HG03442 (cell line): ENCODE data around the gene EXOSC6.
"Not testable (repeated sequence)": the region's sequence is repeated elsewhere in the genome, so short reads cannot be mapped to it uniquely, and the experiment has no call there.

ENCODE experiments used
- ATAC-seq: cut with Tn5 transposase; IDR thresholded peaks from one replicate; pipeline ENCODE4 v1.9.1; 2021; ENCODE audit warnings: mild to moderate bottlenecking, moderate library complexity; ENCODE audit not compliant: unreplicated experiment

Gene EXOSC6

DNA sequence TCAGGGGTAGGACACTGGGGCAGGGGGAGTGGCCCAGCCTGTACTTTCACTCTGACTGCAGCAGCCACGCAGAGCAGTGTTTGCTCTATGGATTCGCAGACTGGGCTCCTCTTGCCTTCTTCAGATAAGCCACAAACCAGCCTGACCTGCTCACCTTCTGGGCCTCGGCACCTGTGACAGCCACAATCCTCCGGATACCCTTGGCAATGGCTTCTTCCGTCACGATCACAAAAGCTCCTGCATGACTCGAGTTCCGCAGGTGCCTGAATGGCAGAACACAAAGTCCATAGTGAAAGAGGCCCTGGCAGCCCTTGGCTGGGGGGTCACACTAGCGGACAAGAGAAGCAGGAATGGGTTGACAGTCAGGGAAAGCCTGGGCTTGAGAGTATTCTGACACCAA, 3.8 kb upstream of the EXOSC6 start:
- ATAC-seq, result no peak

DNA sequence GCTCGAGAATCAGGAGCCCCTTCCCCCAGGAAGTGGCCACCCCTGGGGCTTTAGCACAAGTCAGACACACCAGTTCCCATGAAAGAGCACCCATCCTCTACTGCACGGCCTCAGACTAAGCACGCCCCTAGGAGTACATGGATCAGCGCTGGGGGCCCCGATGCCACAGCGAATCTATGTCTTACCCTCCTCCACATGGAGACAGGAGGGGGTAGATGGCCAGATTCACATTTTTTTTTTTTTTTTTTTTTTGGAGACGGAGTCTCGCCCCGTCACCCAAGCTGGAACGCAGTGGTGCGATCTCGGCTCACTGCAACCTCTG, 3.2 kb upstream of the EXOSC6 start:
- no peak for ATAC-seq

DNA sequence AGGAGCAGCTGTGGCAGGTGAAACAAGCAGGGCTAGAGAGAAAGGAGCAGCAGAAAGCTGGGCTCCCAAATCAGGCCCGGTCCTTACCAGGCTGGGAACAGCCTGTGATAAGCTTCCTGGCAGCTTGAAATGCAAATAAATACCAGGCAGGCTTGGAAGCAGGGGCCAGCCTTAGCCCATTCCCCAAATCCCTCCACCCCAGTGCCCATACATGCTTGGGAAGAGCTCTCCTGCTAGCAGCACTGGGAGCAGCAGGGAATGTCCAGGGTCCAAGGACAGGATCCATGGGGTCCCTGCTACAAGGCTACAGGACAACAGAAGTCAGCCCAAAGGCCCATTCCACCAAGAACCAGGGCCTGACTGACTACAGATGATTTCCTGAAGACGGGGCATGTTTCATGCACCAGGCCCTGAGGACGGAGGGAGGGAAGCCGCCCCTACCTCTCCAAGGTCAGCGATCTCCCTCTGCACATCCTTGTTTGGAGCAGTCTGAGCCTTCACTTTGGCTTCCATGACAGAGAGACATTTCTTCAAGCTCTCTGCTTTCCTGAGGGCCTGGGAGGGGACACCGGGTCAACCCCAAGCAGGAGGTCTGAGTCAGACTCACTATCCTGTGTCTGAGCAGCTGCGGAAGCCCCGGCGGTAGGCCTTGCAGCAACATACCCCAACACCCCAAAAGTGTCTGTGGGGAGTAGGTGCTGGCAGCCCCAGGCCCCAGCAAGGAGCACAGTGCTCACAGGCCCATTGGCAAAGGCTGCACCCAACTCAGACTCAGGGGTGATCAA, 2.6 kb upstream of the EXOSC6 start:
- no peak for ATAC-seq

DNA sequence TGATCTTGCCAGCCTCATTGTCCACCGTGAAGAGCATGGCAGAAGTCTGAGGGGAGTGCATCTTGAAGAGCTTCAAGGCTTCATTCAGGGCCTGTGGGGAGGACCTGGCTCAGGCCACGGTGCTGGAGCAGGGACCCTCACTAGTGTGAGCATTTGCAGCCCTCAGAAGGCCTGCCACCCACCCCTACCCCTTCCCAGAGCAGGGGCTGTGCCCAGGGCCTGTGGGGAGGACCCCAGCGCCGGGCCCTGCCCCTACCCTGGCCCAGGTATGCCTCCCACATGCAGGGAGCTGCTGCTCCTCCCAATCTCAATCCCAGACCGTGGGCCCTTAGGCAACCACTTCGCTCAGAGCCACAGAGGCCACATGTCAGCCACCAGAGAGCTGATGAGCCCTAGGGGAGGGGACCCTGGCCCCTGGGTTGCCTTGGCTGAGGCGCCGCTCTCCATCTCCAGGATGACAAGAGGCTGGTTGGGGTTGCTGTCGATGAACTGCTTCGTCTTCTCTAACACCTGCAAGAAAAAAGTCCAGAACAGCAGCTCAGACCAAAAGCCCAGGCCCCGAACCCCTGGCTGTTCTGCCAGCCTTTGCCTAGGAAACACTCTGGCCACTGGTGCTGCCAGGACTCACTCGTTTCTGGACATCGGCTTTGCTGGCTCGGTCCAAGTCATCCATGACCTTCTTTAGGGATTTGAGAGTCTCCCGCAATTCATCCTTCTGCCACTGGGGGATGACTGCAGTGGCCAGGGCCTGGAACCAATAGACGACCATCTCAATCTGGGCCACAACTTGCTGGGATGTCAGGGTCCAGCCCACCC, 1.8 kb upstream of the EXOSC6 start:
- no peak for ATAC-seq

DNA sequence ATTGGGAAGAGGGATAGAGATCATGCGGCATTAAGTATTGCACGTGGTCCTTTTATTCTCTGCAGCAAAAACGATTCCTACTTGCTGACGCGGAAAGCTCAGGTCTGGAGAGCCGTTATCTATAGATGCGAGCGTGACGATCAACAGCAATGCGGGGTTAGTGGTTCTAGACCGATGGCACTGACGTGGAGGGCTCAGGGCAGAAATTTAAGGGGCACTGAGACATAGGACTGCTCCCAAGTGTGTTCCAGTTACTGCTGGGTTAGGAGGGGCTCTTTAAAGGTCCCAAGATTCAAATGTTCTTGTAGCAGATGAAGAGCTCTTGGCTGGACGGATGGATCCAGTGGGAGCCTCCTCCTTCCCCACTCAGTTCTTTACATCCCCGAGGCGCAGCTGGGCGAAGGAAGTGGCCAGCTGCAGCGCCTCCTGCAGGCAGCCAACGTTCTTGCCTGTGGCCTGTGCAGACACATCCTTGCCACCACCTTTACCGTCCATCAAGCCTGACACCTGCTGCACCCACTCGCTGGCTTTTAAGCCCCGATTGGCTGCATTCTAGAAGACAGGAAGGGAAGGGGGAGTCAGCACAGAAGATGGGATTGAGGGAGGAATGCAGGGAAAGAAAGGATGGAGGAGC, 732 bp upstream of the EXOSC6 start:
- no peak for ATAC-seq

DNA sequence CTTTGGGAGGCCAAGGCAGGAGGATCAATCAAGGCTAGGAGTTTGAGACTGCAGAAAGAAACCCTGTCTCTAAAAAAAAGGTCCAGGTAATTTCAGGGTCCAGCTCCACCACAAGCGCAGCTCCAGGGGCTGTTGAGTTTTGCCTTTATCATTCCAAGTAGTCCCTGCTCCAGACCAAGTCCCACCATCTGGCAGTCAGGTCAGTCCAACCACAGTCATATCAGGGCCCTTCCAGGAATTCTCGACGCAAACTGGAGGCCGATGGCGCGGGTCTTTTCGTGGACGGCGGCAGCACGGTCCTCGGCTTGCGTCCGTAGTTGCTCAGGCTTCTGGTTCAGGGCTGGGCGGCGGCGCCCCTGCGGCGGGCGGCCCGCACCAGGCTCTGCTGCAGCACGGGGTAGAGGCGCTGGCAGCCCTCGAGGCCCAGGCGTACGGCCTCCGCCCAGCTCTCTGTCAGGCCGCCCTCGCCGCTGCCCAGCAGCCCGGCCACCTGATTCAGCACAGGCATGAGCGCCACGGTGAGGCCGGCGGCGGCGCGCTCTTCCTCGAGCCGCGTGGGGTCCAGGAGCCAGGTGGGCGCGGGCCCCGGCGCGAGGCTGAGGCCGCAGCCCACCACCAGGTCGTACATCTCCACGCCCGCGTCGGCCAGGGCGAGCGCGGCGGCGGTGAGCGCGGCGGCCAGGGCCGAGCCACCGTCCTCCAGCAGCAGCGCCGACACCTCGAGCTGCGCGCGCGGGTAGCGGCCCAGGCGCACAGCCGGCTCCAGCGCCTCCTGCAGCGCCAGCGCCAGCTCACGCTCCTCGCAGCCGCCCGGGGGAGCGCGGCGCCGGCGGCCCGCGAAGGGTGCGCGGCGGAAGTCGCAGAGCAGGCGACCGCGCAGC, 752 bp downstream of the EXOSC6 start:
- peak; percentile 36 for ATAC-seq

DNA sequence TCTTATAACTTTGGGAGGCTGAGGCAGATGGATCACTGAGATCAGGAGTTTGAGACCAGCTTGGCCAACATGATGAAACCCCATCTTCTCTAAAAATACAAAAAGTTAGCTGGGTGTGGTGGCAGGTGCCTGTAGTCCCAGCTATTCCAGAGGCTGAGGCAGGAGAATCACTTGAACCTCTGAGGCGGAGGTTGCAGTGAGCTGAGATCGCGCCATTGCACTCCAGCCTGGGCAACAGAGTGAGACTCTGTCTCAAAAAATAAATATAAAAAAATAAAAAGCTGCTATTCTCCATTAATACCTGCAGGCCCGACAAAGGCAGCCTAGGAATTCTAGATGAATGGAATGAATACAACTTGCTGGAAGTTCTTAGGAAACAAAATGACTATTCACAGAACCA, 2.0 kb downstream of the EXOSC6 start:
- not testable (repeated sequence) for ATAC-seq

DNA sequence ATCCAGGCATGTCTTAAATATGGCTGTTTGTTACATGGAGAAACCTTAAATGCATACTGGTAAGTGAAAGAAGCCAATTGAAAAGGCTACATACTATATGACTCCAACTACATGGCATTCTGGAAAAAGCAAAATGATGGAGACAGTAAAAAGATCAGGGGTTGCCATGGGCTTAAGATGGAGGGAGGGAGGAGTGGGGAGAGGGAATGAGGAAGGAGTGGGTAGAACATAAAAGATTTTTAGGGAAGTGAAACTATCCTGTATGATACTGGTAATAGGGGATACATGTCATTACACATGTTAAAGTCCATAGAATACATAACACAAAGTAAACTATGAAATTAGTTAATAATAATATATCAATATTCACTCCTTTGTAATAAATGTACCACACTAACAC, 13.0 kb downstream of the EXOSC6 start:
- not testable (repeated sequence) for ATAC-seq

DNA sequence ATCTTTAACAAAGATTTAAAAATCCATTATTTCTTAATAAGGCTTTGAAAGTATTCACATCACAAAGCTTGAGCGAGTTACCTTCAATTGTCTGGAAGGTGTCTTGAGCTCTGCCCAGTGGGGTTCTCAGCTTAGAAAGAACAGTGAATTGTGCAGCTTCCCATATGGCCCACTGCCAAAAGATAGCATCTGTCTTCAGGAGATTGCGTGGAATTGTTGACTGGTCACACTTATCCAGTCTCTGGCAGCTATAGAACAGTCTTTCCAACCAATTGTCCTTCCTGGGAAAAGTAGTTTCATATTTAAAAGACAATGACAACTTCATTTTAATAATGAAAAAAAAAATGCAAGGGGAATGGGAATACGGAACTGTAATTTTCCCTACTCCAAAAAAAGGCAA, 19.9 kb downstream of the EXOSC6 start:
- ATAC-seq, result not testable (repeated sequence)

DNA sequence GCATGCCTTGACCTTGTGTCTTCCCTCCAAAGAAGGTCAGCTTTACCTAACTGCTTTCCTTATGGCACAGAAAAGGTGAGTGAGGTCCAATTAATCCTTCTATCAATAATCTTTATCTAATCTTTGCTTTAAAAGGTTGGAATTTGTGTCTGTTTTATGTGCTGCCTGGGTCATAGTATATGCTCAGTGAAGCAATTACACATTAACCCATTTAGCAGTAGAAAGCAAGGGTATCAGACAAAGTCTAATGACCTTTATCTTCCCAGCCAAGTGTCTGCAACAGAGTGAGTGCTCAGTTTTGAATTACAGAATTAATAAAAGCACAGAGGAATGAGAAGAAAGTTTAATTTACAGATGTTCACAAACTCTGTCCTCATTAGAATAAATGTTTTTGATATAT, 25.7 kb downstream of the EXOSC6 start:
- not testable (repeated sequence) for ATAC-seq

DNA sequence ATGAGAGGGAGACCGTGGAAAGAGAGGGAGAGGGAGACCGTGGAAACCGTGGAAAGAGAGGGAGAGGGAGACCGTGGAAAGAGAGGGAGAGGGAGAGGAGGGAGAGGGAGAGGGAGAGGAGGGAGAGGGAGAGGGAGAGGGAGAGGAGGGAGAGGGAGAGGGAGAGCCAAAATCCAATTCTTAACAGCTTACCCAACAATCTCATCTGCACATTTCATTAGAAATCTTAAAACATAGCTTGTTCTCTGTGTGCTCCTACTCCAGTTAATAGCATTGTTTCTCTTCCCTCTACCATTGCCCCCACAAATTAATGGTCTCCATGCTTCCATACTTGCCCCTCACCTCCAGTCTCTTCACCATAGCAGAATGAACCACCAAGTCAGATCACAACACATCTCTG, 26.3 kb downstream of the EXOSC6 start:
- ATAC-seq, result not testable (repeated sequence)

DNA sequence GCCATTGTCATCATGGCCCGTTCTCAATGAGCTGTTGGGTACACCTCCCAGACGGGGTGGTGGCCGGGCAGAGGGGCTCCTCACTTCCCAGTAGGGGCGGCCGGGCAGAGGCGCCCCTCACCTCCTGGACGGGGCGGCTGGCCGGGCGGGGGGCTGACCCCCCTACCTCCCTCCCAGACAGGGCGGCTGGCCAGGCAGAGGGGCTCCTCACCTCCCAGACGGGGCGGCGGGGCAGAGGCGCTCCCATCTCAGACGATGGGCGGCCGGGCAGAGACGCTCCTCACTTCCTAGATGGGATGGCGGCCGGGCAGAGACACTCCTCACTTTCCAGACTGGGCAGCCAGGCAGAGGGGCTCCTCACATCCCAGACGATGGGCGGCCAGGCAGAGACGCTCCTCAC, 27.1 kb downstream of the EXOSC6 start:
- not testable (repeated sequence) for ATAC-seq

DNA sequence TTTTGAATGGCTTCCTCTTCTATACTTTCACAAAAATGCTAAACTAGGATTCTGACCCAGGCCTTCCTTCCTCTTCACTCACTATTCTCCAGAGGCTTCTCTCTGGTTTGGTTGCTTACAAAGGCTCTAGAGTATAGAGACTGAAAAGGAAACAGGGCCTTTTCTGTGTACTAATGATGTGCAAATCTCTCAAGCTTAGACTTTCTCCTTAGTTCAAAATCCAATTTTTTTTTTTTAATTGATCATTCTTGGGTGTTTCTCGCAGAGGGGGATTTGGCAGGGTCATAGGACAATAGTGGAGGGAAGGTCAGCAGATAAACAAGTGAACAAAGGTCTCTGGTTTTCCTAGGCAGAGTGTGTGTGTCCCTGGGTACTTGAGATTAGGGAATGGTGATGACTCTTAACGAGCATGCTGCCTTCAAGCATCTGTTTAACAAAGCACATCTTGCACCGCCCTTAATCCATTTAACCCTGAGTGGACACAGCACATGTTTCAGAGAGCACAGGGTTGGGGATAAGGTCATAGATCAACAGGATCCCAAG, 27.7 kb downstream of the EXOSC6 start:
- ATAC-seq, result not testable (repeated sequence)

DNA sequence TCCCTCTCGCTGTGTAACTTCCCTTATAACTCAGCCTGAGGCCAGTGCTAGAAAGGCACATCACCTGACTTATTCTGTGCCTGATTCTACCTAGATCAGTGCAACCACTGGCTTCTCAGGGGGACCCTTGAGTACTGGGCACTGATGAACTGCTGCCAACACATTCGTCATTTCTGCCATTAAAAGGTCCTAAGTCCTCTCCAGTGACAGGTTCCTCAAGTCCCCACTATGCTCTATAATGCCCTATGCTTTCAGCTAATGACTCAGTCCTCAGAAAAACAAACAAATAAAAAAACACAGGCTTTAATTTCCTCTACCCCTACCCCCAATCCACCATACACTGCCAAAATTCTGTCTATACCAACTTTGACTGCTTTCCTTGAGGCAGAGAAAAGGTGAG, 28.5 kb downstream of the EXOSC6 start:
- ATAC-seq, result not testable (repeated sequence)

DNA sequence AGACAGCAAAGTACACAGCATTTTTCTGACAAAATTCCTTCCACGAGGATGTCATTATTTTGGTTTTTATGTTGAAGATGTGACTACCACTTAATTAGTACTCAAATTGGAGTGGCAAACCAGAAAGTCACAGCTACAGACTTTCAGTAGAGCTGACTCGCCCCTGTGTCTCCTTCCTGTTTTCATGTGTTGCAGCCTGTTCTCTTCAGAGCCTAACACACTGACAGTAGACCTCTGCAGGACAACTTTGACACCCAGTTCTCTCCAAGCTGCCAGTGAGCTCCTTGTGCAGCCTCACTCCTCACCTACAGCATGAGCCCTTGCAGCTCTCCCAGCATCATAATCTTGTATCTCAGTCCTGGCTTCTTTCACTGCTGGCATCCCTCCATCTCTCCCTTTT, 29.2 kb downstream of the EXOSC6 start:
- not testable (repeated sequence) for ATAC-seq

DNA sequence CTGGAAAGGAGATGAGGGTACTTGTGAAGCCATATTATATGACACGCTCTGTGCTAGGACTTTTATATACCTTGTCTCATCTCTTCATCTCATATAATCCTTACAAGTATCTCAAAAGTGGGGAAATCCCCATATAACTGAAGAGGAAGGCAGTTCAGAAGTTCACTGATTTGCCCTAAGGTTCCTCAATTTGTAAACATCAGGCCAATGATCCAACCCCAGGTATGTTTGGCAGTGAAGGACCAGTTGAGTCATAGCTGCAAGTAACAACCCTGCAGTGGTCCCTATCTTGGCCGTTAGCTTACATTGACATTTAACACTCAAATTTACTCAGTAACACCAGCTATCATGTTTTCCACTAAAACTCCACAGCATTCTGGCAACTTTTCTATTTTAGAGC, 33.2 kb downstream of the EXOSC6 start:
- ATAC-seq, result not testable (repeated sequence)

DNA sequence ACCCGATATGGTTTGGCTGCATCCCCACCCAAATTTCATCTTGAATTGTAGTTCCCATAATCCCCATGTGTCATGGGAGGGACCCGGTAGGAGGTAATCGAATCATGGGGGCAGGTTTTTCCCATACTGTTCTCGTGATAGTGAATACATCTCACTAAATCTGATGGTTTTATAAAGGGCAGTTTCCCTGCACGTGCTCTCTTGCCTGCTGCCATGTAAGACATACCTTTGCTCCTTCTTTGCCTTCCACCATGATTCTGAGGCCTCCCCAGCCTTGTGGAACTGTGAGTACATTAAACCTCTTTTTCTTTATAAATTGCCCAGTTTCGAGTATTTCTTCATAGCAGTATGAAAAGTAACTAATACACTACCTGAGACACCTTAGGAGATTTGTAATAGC, 45.4 kb downstream of the EXOSC6 start:
- ATAC-seq, result not testable (repeated sequence)

DNA sequence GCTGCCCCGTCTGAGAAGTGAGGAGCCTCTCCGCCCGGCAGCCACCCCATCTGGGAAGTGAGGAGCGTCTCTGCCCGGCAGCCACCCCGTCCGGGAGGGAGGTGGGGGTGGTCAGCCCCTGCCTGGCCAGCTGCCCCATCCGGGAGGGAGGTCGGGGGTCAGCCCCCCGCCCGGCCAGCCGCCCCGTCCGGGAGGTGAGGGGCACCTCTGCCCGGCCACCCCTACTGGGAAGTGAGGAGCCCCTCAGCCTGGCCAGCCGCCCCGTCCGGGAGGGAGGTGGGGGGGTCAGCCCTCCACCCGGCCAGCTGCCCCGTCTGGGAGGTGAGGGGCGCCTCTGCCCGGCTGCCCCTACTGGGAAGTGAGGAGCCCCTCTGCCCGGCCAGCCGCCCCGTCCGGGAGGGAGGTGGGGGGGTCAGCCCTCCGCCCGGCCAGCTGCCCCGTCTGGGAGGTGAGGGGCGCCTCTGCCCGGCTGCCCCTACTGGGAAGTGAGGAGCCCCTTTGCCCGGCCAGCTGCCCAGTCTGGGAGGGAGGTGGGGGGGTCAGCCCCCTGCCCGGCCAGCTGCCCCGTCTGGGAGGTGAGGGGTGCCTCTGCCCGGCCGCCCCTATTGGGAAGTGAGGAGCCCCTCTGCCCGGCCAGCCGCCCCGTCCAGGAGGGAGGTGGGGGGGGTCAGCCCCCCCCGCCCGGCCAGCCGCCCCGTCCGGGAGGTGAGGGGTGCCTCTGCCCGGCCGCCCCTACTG, 46.9 kb downstream of the EXOSC6 start:
- not testable (repeated sequence) for ATAC-seq

DNA sequence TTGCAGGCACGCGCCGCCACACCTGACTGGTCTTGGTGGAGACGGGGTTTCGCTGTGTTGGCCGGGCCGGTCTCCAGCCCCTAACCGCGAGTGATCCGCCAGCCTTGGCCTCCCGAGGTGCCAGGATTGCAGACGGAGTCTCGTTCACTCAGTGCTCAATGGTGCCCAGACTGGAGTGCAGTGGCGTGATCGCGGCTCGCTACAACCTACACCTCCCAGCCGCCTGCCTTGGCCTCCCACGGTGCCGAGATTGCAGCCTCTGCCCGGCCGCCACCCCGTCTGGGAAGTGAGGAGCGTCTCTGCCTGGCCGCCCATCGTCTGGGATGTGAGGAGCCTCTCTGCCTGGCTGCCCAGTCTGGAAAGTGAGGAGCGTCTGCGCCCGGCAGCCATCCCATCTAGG, 47.7 kb downstream of the EXOSC6 start:
- not testable (repeated sequence) for ATAC-seq

DNA sequence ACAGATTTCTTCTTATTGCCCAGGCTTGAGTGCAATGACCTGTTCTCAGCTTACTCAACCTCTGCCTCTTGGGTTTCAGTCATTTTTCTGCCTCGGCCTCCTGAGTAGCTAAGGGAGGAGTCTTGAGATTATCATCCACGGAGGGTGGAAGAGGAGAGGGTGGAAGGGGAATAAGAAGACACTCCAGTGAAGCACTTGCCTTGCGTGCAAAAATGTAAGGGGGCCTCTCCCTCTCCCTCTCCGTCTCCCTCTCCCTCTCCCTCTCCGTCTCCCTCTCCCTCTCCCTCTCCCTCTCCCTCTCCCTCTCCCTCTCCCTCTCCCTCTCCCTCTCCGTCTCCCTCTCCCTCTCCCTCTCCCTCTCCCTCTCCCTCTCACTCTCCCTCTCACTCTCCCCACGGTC, 48.2 kb downstream of the EXOSC6 start:
- ATAC-seq, result not testable (repeated sequence)
